GM23248 (cell line): Measurements from ENCODE around the gene ARL14EP. TPM values are rescaled to one million over a fixed set of nuclear protein-coding genes. Genes with fewer than 3 reads are reported as not detected.

Source experiments
- DNase-seq: peaks from one replicate; pipeline ENCODE4 v3.0.0-alpha.2; 2015
- H2AFZ ChIP-seq: fragments of 200-600 bp; sonication (generic); 2 replicates; pipeline ENCODE4 v1.6.1; 2016; ENCODE audit warnings: antibody characterized with exemption
- H3F3A ChIP-seq: fragments of 200-600 bp; sonication (generic); 2 replicates; pipeline ENCODE4 v1.6.1; 2016; ENCODE audit warnings: mild to moderate bottlenecking, antibody characterized with exemption, mixed run types; ENCODE audit not compliant: insufficient read depth
- H3K27ac ChIP-seq: fragments of 200-600 bp; sonication (generic); 2 replicates; pipeline ENCODE4 v1.5.1; 2016; ENCODE audit warnings: mild to moderate bottlenecking
- H3K27me3 ChIP-seq: fragments of 200-600 bp; sonication (generic); replicated peaks from 2 replicates; pipeline ENCODE4 v1.6.1; 2016; ENCODE audit warnings: mild to moderate bottlenecking; ENCODE audit not compliant: insufficient read depth
- H3K36me3 ChIP-seq: fragments of 200-600 bp; sonication (generic); 2 replicates; pipeline ENCODE4 v1.6.1; 2016; ENCODE audit warnings: low read depth, mild to moderate bottlenecking
- H3K4me1 ChIP-seq: fragments of 200-600 bp; sonication (generic); 2 replicates; pipeline ENCODE4 v1.6.1; 2016; ENCODE audit warnings: mild to moderate bottlenecking; ENCODE audit not compliant: insufficient read depth
- H3K4me2 ChIP-seq: fragments of 200-600 bp; sonication (generic); one replicate; pipeline ENCODE4 v1.6.1; 2016; ENCODE audit warnings: mild to moderate bottlenecking; ENCODE audit not compliant: unreplicated experiment
- H3K4me3 ChIP-seq: fragments of 200-600 bp; sonication (generic); 2 replicates; pipeline ENCODE4 v1.5.1; 2016; ENCODE audit warnings: mild to moderate bottlenecking
- H3K79me2 ChIP-seq: fragments of 200-600 bp; sonication (generic); 2 replicates; pipeline ENCODE4 v1.6.1; 2016; ENCODE audit warnings: mild to moderate bottlenecking; ENCODE audit not compliant: insufficient read depth
- H3K9ac ChIP-seq: fragments of 200-600 bp; sonication (generic); 2 replicates; pipeline ENCODE4 v1.6.1; 2016; ENCODE audit warnings: mild to moderate bottlenecking
- H3K9me2 ChIP-seq: fragments of 200-600 bp; sonication (generic); 2 replicates; pipeline ENCODE4 v1.6.1; 2016; ENCODE audit warnings: mixed run types, mild to moderate bottlenecking, moderate library complexity; ENCODE audit not compliant: insufficient read depth
- H3K9me3 ChIP-seq: fragments of 200-600 bp; sonication (generic); one replicate; pipeline ENCODE4 v1.6.1; 2017; ENCODE audit warnings: low read depth
- H4K20me1 ChIP-seq: fragments of 200-600 bp; sonication (generic); 2 replicates; pipeline ENCODE4 v1.6.0; 2016; ENCODE audit not compliant: insufficient read depth
- EZH2 ChIP-seq: fragments of 200-600 bp; sonication (generic); IDR thresholded peaks from 2 replicates; pipeline ENCODE4 v1.6.1; 2018; ENCODE audit warnings: antibody characterized with exemption, mild to moderate bottlenecking; ENCODE audit not compliant: insufficient read depth, poor library complexity, severe bottlenecking
- EZH2phosphoT487 ChIP-seq: fragments of 200-600 bp; sonication (generic); IDR thresholded peaks from 2 replicates; pipeline ENCODE4 v1.6.1; 2018; ENCODE audit warnings: antibody characterized with exemption, moderate library complexity, mild to moderate bottlenecking, low read depth; ENCODE audit not compliant: insufficient read depth
- WGBS, 2 experiments: methylation state at CpG; one replicate each; pipeline ENCODE4 v1.1.6; 2015 to 2017; ENCODE audit warnings: low lambda C conversion rate in 2 of 2, low coverage in 1 of 2; ENCODE audit errors: missing lambda C conversion rate in 2 of 2; 5-methylcytosine and 5-hydroxymethylcytosine counted together
- in situ Hi-C: fragments of 300-500 bp; cut with MboI; formaldehyde crosslinking; loops from 2 replicates; pipeline ENCODE4 v1.15.0; 2020
- polyA plus RNA-seq: library from polyadenylated mRNA; unstranded; fragments of >200 nt; fragmentation: Nextera tagmentation; extraction: Ambion mirVana; gene quantifications from 2 replicates; pipeline ENCODE4 v1.2.1, GENCODE V29; 2016
- total RNA-seq: library from RNA; depleted of rRNA; stranded (reverse); fragments of >200 nt; shearing (Covaris generic); gene quantifications from 2 replicates; pipeline ENCODE4 v1.2.3, GENCODE V29; 2014

The ARL14EP gene
- total and polyA plus RNA-seq, 2 experiments from 2014 or later: 30.2 to 34.4 TPM

DNA sequence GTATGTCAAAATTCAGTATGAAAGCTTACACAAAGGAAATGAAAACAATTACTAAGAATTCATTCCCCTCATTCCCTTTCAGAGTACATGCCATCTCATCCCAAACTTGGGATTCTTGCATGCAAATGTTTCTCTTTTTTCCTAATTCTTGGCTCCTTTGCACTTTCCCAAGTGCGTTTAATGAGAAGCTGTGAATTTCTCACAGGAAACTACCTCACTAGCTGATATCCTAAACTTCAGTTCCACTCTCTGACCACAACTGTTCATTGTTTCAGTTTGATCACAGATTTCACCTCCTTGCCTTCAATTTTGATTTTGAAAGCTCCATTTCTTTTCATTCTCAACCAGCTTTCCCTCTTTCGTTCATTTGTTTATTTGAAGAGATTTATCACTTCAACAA lies 5.9 kb upstream of the ARL14EP start:
- no peak for DNase-seq
- Histone ChIP-seq H2AFZ (no peak overlapping the region), H3K9ac (no peak overlapping the region), H4K20me1 (no peaks in the 10 kb centered on the region), H3K36me3 (no peaks in the 10 kb centered on the region), H3K4me1 (no peaks in the 10 kb centered on the region), H3K4me2 (no peak overlapping the region), H3K9me3 (no peaks in the 10 kb centered on the region), H3K27me3 (peaks cover 6% of the 10 kb centered on the region; the same call in 1 of the 2 replicates), H3F3A (no peaks in the 10 kb centered on the region), H3K27ac (no peak overlapping the region), H3K9me2 (no peaks in the 10 kb centered on the region), H3K79me2 (no peaks in the 10 kb centered on the region), H3K4me3 (no peak overlapping the region)
- no peak for TF ChIP-seq EZH2
- TF ChIP-seq EZH2phosphoT487: no peak
- WGBS, 2 experiments: 3 to 4% methylated on average over 2 of the region's 2 CpGs
- in situ Hi-C loops: loop anchor here (25.0 kb wide), 1 partner anchor 880 kb away; no protein-coding TSS in a partner anchor

DNA sequence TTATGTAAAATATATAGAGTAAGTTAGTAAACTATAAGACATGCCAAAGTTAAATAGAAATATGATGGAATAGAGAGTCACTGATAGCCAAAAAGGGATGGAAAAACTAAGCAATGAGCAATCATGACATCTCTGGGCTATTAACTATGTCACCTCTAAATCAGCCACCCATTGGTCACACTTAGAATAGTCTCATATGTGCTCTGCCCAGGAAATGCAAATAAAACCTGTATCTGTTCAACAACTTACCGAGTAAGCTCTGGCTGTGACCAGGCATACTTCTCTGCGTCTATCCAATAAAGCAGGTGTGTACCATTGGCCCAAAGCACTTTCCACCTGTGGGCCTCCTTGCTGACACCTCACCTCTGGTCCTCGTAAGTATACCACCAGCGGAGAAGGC lies 1.6 kb upstream of the ARL14EP start:
- WGBS, 2 experiments: 93 to 96% methylated on average over 4 of the region's 4 CpGs
- Histone ChIP-seq H3K27ac (no peak overlapping the region), H3K9me3 (no peaks in the 10 kb centered on the region), H2AFZ (no peak overlapping the region), H4K20me1 (no peaks in the 10 kb centered on the region), H3K9ac (no peak overlapping the region), H3K36me3 (no peaks in the 10 kb centered on the region), H3F3A (peaks cover 13% of the 10 kb centered on the region; the same call in 1 of the 2 replicates), H3K27me3 (peaks cover 6% of the 10 kb centered on the region; the same call in 1 of the 2 replicates), H3K4me1 (peaks cover 27% of the 10 kb centered on the region), H3K9me2 (no peaks in the 10 kb centered on the region), H3K79me2 (peaks cover 33% of the 10 kb centered on the region), H3K4me2 (no peak overlapping the region), H3K4me3 (no peak overlapping the region)
- in situ Hi-C loops: loop anchor here (25.0 kb wide), 1 partner anchor 884 kb away; no protein-coding TSS in a partner anchor
- no peak for TF ChIP-seq EZH2phosphoT487
- no peak for TF ChIP-seq EZH2
- DNase-seq: no peak

- Histone ChIP-seq H3K79me2 (peaks cover 42% of the 10 kb centered on the region), H4K20me1 (no peaks in the 10 kb centered on the region), H2AFZ (peak overlapping the region; percentile 98), H3K9ac (peak overlapping the region; percentile 93), H3K27ac (no peak overlapping the region), H3K36me3 (no peaks in the 10 kb centered on the region), H3K4me1 (peaks cover 31% of the 10 kb centered on the region), H3F3A (peaks cover 13% of the 10 kb centered on the region; the same call in 1 of the 2 replicates), H3K27me3 (peaks cover 6% of the 10 kb centered on the region; the same call in 1 of the 2 replicates), H3K9me2 (no peaks in the 10 kb centered on the region), H3K9me3 (no peaks in the 10 kb centered on the region), H3K4me3 (peak overlapping the region; percentile 99), H3K4me2 (peak overlapping the region; percentile 98)
- TF ChIP-seq EZH2phosphoT487: no peak
- no peak for TF ChIP-seq EZH2
- in situ Hi-C loops: loop anchor here (25.0 kb wide), 1 partner anchor 885 kb away; no protein-coding TSS in a partner anchor
- DNase-seq: no peak
- 79 to 82% methylated on average over 6 of the region's 6 CpGs for WGBS, 2 experiments
These were observed 713 bp upstream of the ARL14EP start for GRCh38 chr11:30322191-30322590.

DNA sequence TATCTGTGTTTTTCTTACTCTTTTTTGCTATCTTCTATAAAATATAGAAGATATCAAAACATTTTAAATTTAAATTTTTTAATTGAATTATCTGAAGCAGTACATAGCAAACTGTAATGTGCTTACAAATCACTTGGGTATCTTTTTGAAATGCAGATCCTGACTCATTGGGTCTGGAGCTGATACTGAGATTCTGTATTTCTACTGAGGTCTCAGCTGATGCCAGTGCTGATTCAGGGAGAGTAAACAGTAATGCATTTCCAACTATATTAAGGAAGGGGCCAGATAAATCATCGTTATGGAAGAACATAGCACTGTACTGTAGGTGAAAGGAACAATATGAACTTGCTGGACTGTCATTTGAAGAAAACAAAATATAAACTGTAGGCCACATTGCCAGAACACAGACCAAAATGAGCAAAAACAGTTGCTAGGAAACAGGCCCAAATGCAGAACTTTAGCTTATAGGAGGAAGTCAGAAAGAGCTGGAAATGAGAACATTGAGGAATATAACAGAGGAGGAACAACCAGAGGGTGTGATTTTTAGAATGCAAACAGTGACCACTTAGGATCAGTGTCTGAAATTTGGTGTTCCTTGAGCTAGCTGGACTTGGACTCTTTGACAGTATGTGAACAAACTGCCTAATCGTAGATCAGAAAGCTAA lies 3.3 kb downstream of the ARL14EP start:
- DNase-seq: peak; percentile 71
- in situ Hi-C loops: no loop called here
- Histone ChIP-seq H3K9me3 (no peaks in the 10 kb centered on the region), H3K79me2 (peaks cover 83% of the 10 kb centered on the region), H3K27ac (peak overlapping the region; percentile 39), H3F3A (peaks cover 13% of the 10 kb centered on the region; the same call in 1 of the 2 replicates), H2AFZ (no peak overlapping the region), H3K9ac (peak overlapping the region; percentile 7; the same call in 1 of the 2 replicates), H3K27me3 (no peaks in the 10 kb centered on the region), H3K4me2 (peak overlapping the region; percentile 30), H4K20me1 (no peaks in the 10 kb centered on the region), H3K36me3 (peaks cover 2% of the 10 kb centered on the region), H3K4me1 (peaks cover 48% of the 10 kb centered on the region), H3K4me3 (no peak overlapping the region), H3K9me2 (no peaks in the 10 kb centered on the region)
- TF ChIP-seq EZH2phosphoT487 (no peak), EZH2 (no peak)
- 65 to 67% methylated on average over 2 of the region's 2 CpGs for WGBS, 2 experiments
